HG03575 (cell line): ENCODE results near the gene CAPZB.
"Not testable (repeated sequence)": the region's sequence is repeated elsewhere in the genome, so short reads cannot be mapped to it uniquely, and the experiment has no call there.

Experiments
- ATAC-seq: cut with Tn5 transposase; IDR thresholded peaks from one replicate; pipeline ENCODE4 v1.9.1; 2021; ENCODE audit not compliant: unreplicated experiment, insufficient number of reproducible peaks, low FRiP score; ENCODE audit errors: extremely low read depth

Gene CAPZB

GRCh38 chr1:19504796-19505692 lies 19.7 kb upstream of the CAPZB start:
- no peak for ATAC-seq

GRCh38 chr1:19502284-19502683 lies 16.9 kb upstream of the CAPZB start:
- not testable (repeated sequence) for ATAC-seq

- not testable (repeated sequence) for ATAC-seq
Observed at GRCh38 chr1:19499887-19500286, 14.5 kb upstream of the CAPZB start.

- not testable (repeated sequence) for ATAC-seq
Observed at GRCh38 chr1:19497443-19497842, 12.1 kb upstream of the CAPZB start.

- ATAC-seq, result no peak
Observed at GRCh38 chr1:19496527-19496874, 11.2 kb upstream of the CAPZB start.

GRCh38 chr1:19495799-19496526 lies 10.6 kb upstream of the CAPZB start:
- no peak for ATAC-seq

- no peak for ATAC-seq
Observed at GRCh38 chr1:19495000-19495656, 9.8 kb upstream of the CAPZB start.

- no peak for ATAC-seq
Observed at GRCh38 chr1:19493547-19493946, 8.2 kb upstream of the CAPZB start.

GRCh38 chr1:19489996-19490395 lies 4.7 kb upstream of the CAPZB start:
- ATAC-seq, result no peak

- no peak for ATAC-seq
Observed at GRCh38 chr1:19488136-19488535, 2.8 kb upstream of the CAPZB start.

GRCh38 chr1:19484798-19485361 lies 459 bp downstream of the CAPZB start:
- no peak for ATAC-seq

GRCh38 chr1:19484338-19484797 lies 971 bp downstream of the CAPZB start:
- no peak for ATAC-seq

GRCh38 chr1:19483691-19484090 lies 1.6 kb downstream of the CAPZB start:
- ATAC-seq, result no peak

GRCh38 chr1:19483261-19483660 lies 2.1 kb downstream of the CAPZB start:
- no peak for ATAC-seq

- no peak for ATAC-seq
Observed at GRCh38 chr1:19481826-19482398, 3.4 kb downstream of the CAPZB start.

GRCh38 chr1:19480282-19480681 lies 5.1 kb downstream of the CAPZB start:
- no peak for ATAC-seq

GRCh38 chr1:19479351-19480120 lies 5.8 kb downstream of the CAPZB start:
- no peak for ATAC-seq

- no peak for ATAC-seq
Observed at GRCh38 chr1:19478322-19478721, 7.0 kb downstream of the CAPZB start.
